Hypothalamus (tissue), 51 donors: ENCODE measurements around the gene TSHZ3.

Experiments used
- DNase-seq, 51 donors: peaks; one replicate each; lab custom pipeline; 2025; lab: John Stamatoyannopoulos, UW

TSHZ3 gene

GRCh38 chr19:31268751-31269383, 80.4 kb downstream of the TSHZ3 start:
- no peak for DNase-seq

DNA sequence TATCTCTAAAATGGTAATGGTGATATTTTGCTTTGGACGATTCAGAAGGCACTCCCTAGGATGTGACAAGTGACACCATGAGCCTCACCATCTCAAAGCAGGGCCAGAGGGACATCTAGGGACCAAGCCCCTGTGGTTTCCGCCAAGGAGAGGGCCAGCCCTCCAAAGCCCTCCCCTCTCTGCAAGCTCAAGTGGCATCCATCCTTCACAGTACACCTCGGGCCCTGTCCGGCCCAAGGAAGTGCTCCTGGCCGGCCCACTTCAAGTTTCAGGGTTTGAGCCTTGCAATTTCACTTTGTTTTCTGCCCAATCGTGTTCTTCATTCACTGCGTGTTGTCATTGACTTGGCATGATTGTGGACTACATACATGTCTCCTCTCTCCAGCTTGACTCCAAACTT, 82.5 kb downstream of the TSHZ3 start:
- no peak for DNase-seq

- no peak for DNase-seq
Observed at GRCh38 chr19:31266196-31266595, 83.0 kb downstream of the TSHZ3 start.

GRCh38 chr19:31264041-31264778, 85.0 kb downstream of the TSHZ3 start:
- no peak for DNase-seq

GRCh38 chr19:31263328-31263727, 85.9 kb downstream of the TSHZ3 start:
- no peak for DNase-seq

DNA sequence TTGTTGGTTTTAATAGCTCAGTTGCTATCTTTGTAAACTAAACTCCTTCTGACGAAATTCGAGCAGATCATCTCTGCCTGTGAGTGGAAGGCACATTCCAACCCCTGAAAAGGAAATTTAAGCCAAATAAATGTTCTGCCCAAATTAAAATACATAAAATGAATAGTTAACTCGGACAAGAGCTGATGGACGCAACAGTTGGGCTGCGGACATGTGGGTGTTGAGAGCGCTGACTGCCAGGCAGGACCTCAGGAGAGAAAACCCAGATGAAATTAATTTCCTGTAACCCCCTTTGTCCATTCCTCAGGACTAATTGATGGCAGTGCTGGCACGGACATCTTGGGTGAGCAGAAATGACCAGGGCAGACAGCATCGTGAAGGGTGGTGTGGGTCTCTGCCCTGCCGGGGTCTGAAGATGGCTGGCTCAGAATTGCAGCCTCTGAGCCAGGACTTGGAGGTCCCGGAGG, 86.5 kb downstream of the TSHZ3 start:
- DNase-seq = no peak

- no peak for DNase-seq
Observed at GRCh38 chr19:31261603-31262212, 87.5 kb downstream of the TSHZ3 start.

DNA sequence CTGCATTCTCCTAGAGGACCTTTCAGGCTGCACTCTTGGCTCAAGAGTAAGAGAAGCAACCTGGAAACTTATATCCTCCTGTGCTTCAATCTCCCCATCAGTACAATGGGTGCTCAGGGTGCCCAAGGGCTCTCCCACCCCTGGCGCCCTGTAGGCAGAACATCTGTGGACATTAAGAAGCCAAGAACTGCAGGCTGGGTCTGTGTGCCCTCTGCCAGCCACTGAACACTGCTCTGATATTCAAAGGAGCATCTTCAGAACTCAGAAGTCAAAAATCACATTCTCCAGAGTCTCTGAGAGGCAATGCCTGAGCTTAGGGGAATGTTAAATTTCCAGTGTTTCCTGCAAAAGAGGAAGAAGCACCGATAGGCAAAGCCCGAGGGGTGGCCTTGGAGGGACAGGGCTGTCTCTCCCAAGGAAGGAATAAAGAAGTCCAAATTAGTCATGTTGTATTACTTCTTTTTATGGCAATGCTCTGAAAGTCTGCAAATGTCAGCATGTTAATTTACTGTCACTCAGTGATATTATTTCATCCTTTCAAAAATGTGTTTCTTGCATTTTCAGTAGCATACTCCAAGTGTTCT, 88.1 kb downstream of the TSHZ3 start:
- no peak for DNase-seq

- DNase-seq = no peak
Observed at GRCh38 chr19:31260171-31260933, 88.9 kb downstream of the TSHZ3 start.

DNA sequence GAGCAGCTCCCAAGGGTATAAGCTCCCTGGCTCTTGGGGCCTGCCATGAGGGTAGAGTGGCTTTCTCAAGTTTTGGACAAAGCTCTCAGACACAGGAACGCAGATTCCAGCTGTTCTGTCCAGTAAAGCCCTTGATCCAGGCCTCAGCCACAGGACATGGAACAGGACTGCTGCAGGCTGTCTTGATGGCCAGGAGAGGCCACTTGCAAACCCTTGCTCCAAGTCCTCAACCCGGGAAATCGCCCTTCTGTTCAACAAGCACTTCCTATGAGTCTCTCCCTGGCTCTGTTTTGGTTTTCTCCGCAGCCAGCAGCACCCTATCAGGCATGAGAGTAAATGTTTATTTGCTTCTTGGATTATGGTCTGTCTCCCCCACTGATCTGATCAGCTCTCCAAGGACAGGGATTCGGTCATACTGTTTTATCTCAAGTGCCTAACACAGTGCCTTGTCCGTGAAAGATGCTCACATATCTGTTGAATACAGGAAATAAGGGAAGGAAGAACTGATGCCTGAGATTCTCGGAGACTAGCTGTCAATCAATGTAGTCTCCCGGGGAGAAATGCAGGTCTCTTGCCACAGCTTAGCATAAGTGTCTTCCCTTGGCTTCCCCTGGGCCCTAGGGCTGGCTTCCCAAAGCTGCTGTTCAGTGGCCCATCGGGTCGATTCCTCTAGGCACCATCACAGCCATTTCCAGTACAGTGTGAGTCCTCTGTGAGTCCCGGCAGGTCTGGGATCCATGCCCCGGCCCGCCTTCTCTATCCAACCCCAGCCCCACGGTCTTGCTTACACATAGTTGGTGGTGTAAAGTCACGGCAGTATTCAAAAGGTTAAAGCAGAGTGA, 90.8 kb downstream of the TSHZ3 start:
- no peak for DNase-seq

- DNase-seq = no peak
Observed at GRCh38 chr19:31257426-31258130, 91.7 kb downstream of the TSHZ3 start.

- DNase-seq = no peak
Observed at GRCh38 chr19:31257025-31257424, 92.2 kb downstream of the TSHZ3 start.

- no peak for DNase-seq
Observed at GRCh38 chr19:31256593-31256960, 92.7 kb downstream of the TSHZ3 start.

GRCh38 chr19:31255831-31256592, 93.2 kb downstream of the TSHZ3 start:
- no peak for DNase-seq

DNA sequence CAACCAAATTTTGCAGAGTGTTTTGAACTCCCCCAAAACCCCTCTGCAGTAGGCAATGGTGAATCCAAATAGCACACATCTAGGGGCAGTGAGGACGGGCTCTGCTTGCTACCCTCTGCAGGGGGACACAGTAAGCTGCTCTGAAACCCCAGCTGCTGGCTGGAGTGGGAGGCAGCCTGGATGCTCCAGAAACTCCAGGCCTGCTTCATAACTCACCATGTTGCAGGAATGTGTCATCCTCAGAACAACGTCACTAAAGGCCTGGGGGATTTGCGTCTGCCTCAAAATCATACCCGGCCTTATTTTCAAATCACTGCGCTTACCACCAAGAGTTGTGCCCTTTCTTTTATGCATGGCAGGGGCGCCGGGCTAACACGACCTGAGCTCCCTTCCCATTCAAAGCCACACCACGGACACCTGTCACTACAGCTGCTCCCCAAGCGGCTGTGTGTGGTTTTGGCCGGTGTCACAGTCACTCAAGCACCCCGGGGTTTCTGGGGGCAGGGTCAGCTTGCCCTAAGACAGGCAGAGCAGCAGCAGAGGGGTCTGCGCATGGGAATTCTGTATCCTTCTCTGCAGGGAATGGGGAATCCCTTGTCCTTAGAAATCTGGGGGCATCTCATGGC, 93.9 kb downstream of the TSHZ3 start:
- no peak for DNase-seq

GRCh38 chr19:31254611-31255010, 94.6 kb downstream of the TSHZ3 start:
- DNase-seq = no peak

DNA sequence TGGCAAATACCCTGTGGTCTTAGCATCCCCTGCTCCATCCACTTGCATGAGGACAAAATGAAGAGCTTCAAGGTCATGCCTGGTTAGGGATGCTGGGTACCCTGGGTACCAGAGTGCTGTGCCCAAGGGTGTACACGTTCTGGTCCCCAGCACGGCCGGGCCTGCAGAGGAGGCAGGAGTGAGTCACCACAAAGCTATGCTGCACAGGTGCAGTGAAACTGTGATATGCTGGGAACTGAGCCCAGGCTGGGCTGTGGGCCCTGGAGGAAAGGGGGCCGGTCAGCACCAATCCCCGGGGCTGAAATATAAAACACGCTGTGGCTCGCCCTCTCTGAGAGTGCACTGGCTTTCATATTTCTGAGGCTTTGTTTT, 95.1 kb downstream of the TSHZ3 start:
- no peak for DNase-seq

- no peak for DNase-seq
Observed at GRCh38 chr19:31253526-31254179, 95.6 kb downstream of the TSHZ3 start.
